GM23338 (cell line): ENCODE measurements around the gene GRIFIN. TPM values are rescaled to one million over a fixed set of nuclear protein-coding genes. Genes with fewer than 3 reads are reported as not detected.

ENCODE experiments used
- ATAC-seq: fragments of 200-7000 bp; cut with Tn5 transposase; 3 replicates; pipeline ENCODE4 v1.9.1; 2020
- DNase-seq: peaks from one replicate; pipeline ENCODE4 v3.0.0-alpha.2; 2015; ENCODE audit warnings: low spot score
- H2AFZ ChIP-seq: fragments of 200-600 bp; sonication (generic); 2 replicates; pipeline ENCODE4 v1.8.0; 2016; ENCODE audit warnings: antibody characterized with exemption, mild to moderate bottlenecking, moderate library complexity
- H3F3A ChIP-seq: fragments of 200-600 bp; sonication (generic); replicated peaks from 2 replicates; pipeline ENCODE4 v1.8.0; 2017; ENCODE audit warnings: antibody characterized with exemption, mixed run types, low read depth
- H3K27ac ChIP-seq: fragments of 200-600 bp; sonication (generic); 2 replicates; pipeline ENCODE4 v1.6.1; 2016; ENCODE audit warnings: low read depth
- H3K27me3 ChIP-seq: fragments of 200-600 bp; sonication (generic); 2 replicates; pipeline ENCODE4 v1.8.0; 2016; ENCODE audit warnings: mild to moderate bottlenecking, mixed run types, moderate library complexity; ENCODE audit not compliant: insufficient read depth
- H3K36me3 ChIP-seq: fragments of 200-600 bp; sonication (generic); 2 replicates; pipeline ENCODE4 v1.8.0; 2016; ENCODE audit warnings: mild to moderate bottlenecking; ENCODE audit not compliant: insufficient read depth
- H3K4me1 ChIP-seq: fragments of 200-600 bp; sonication (generic); 2 replicates; pipeline ENCODE4 v1.8.0; 2016; ENCODE audit warnings: mild to moderate bottlenecking, moderate library complexity; ENCODE audit not compliant: insufficient read depth
- H3K4me2 ChIP-seq: fragments of 200-600 bp; sonication (generic); 2 replicates; pipeline ENCODE4 v1.7.1; 2017; ENCODE audit warnings: mixed run types
- H3K4me3 ChIP-seq: fragments of 200-600 bp; sonication (generic); 2 replicates; pipeline ENCODE4 v1.6.1; 2016; ENCODE audit warnings: mixed run types
- H3K79me2 ChIP-seq: fragments of 200-600 bp; sonication (generic); replicated peaks from 2 replicates; pipeline ENCODE4 v1.8.0; 2017; ENCODE audit warnings: mild to moderate bottlenecking; ENCODE audit not compliant: insufficient read depth
- H3K9me2 ChIP-seq: fragments of 200-600 bp; sonication (generic); 2 replicates; pipeline ENCODE4 v1.8.0; 2017; ENCODE audit not compliant: insufficient read depth
- H4K20me1 ChIP-seq: fragments of 200-600 bp; sonication (generic); replicated peaks from 2 replicates; pipeline ENCODE4 v1.8.0; 2017; ENCODE audit warnings: mild to moderate bottlenecking; ENCODE audit not compliant: insufficient read depth
- H3K27ac Mint-ChIP-seq: 2 replicates; pipeline ENCODE4 v1.8.0; 2020; ENCODE audit warnings: inconsistent platforms, mild to moderate bottlenecking, moderate library complexity, mixed read lengths
- H3K27me3 Mint-ChIP-seq: 3 replicates; pipeline ENCODE4 v1.8.0; 2022; ENCODE audit warnings: low read depth, mild to moderate bottlenecking, moderate library complexity, mixed read lengths, inconsistent platforms; ENCODE audit not compliant: insufficient read depth, poor library complexity
- H3K36me3 Mint-ChIP-seq: 3 replicates; pipeline ENCODE4 v1.8.0; 2021; ENCODE audit warnings: low read depth, mild to moderate bottlenecking, inconsistent platforms, moderate library complexity, mixed read lengths
- H3K4me1 Mint-ChIP-seq: 3 replicates; pipeline ENCODE4 v1.8.0; 2020; ENCODE audit warnings: mild to moderate bottlenecking, inconsistent platforms, mixed read lengths
- H3K4me3 Mint-ChIP-seq: 3 replicates; pipeline ENCODE4 v1.8.0; 2021; ENCODE audit warnings: moderate library complexity, mild to moderate bottlenecking, inconsistent platforms, mixed read lengths
- H3K9me3 Mint-ChIP-seq: 3 replicates; pipeline ENCODE4 v1.8.0; 2020; ENCODE audit warnings: moderate library complexity, mild to moderate bottlenecking, inconsistent platforms, mixed read lengths
- CREB1 ChIP-seq: fragments of 250-450 bp; sonication (Bioruptor Pico); IDR thresholded peaks from 2 replicates; pipeline ENCODE4 v1.5.0; 2020; ENCODE audit warnings: low read depth, mild to moderate bottlenecking, moderate library complexity
- CTCF ChIP-seq, 2 experiments: fragments of 200-600 bp in 1 of 2; sonication (generic) in 1 of 2; conservative IDR thresholded peaks; 2 replicates each; pipeline versions ENCODE4 v1.5.1 to v1.6.1; 2016 to 2017; ENCODE audit warnings: antibody characterized with exemption in 2 of 2, low read depth in 2 of 2, mild to moderate bottlenecking in 2 of 2, moderate library complexity in 1 of 2
- NANOG ChIP-seq: IDR thresholded peaks from 2 replicates; pipeline ENCODE4 v1.6.1; 2016; ENCODE audit warnings: antibody characterized with exemption, borderline replicate concordance
- STAT1 ChIP-seq: IDR thresholded peaks from one replicate; pipeline ENCODE4 v1.6.1; 2016; ENCODE audit warnings: antibody characterized with exemption; ENCODE audit not compliant: unreplicated experiment
- polyA plus RNA-seq: library from polyadenylated mRNA; unstranded; fragments of >200 nt; fragmentation: Nextera tagmentation; extraction: Ambion mirVana; gene quantifications from 2 replicates; pipeline ENCODE4 v1.2.1, GENCODE V29; 2016
- total RNA-seq: library from RNA; depleted of rRNA; stranded (reverse); fragments of >200 nt; shearing (Covaris generic); gene quantifications from 2 replicates; pipeline ENCODE4 v1.2.3, GENCODE V29; 2014
- TF ChIP-seq, protein P1 (sequence below): fragments of 250-450 bp; sonication (Bioruptor Pico); IDR thresholded peaks from 2 replicates; pipeline ENCODE4 v1.5.0; 2020; ENCODE audit warnings: mild to moderate bottlenecking, moderate library complexity

Gene GRIFIN
- total and polyA plus RNA-seq, 2 experiments from 2014 or later, result not detected

GRCh38 chr7:2487586-2488271 is 11.5 kb upstream of the GRIFIN start:
- no peaks in the 10 kb centered on the region for H4K20me1 ChIP-seq
- ATAC-seq, result no peak
- no peak overlapping the region for H3K4me2 ChIP-seq
- H3K36me3 Mint-ChIP-seq, result no peaks in the 10 kb centered on the region; the same call in 1 of the 3 replicates
- no peaks in the 10 kb centered on the region for H3K27me3 ChIP-seq
- DNase-seq, result no peak
- H2AFZ ChIP-seq, result no peak overlapping the region
- no peak overlapping the region for H3K4me3 ChIP-seq
- H3K79me2 ChIP-seq, result no peaks in the 10 kb centered on the region
- no peaks in the 10 kb centered on the region for H3K4me1 Mint-ChIP-seq
- no peaks in the 10 kb centered on the region for H3F3A ChIP-seq
- H3K4me1 ChIP-seq, result no peaks in the 10 kb centered on the region
- H3K36me3 ChIP-seq, result no peaks in the 10 kb centered on the region
- no peaks in the 10 kb centered on the region for H3K9me2 ChIP-seq
- no peak for TF ChIP-seq CREB1 (CRISPR knock-in tag)
- TF ChIP-seq STAT1, result no peak
- no peak for TF ChIP-seq NANOG
- no peak for TF ChIP-seq CTCF (conservative IDR thresholded peaks at IDR 0.05; ENCODE audit: low read depth in 2 of 2)
- TF ChIP-seq, protein P1, sequence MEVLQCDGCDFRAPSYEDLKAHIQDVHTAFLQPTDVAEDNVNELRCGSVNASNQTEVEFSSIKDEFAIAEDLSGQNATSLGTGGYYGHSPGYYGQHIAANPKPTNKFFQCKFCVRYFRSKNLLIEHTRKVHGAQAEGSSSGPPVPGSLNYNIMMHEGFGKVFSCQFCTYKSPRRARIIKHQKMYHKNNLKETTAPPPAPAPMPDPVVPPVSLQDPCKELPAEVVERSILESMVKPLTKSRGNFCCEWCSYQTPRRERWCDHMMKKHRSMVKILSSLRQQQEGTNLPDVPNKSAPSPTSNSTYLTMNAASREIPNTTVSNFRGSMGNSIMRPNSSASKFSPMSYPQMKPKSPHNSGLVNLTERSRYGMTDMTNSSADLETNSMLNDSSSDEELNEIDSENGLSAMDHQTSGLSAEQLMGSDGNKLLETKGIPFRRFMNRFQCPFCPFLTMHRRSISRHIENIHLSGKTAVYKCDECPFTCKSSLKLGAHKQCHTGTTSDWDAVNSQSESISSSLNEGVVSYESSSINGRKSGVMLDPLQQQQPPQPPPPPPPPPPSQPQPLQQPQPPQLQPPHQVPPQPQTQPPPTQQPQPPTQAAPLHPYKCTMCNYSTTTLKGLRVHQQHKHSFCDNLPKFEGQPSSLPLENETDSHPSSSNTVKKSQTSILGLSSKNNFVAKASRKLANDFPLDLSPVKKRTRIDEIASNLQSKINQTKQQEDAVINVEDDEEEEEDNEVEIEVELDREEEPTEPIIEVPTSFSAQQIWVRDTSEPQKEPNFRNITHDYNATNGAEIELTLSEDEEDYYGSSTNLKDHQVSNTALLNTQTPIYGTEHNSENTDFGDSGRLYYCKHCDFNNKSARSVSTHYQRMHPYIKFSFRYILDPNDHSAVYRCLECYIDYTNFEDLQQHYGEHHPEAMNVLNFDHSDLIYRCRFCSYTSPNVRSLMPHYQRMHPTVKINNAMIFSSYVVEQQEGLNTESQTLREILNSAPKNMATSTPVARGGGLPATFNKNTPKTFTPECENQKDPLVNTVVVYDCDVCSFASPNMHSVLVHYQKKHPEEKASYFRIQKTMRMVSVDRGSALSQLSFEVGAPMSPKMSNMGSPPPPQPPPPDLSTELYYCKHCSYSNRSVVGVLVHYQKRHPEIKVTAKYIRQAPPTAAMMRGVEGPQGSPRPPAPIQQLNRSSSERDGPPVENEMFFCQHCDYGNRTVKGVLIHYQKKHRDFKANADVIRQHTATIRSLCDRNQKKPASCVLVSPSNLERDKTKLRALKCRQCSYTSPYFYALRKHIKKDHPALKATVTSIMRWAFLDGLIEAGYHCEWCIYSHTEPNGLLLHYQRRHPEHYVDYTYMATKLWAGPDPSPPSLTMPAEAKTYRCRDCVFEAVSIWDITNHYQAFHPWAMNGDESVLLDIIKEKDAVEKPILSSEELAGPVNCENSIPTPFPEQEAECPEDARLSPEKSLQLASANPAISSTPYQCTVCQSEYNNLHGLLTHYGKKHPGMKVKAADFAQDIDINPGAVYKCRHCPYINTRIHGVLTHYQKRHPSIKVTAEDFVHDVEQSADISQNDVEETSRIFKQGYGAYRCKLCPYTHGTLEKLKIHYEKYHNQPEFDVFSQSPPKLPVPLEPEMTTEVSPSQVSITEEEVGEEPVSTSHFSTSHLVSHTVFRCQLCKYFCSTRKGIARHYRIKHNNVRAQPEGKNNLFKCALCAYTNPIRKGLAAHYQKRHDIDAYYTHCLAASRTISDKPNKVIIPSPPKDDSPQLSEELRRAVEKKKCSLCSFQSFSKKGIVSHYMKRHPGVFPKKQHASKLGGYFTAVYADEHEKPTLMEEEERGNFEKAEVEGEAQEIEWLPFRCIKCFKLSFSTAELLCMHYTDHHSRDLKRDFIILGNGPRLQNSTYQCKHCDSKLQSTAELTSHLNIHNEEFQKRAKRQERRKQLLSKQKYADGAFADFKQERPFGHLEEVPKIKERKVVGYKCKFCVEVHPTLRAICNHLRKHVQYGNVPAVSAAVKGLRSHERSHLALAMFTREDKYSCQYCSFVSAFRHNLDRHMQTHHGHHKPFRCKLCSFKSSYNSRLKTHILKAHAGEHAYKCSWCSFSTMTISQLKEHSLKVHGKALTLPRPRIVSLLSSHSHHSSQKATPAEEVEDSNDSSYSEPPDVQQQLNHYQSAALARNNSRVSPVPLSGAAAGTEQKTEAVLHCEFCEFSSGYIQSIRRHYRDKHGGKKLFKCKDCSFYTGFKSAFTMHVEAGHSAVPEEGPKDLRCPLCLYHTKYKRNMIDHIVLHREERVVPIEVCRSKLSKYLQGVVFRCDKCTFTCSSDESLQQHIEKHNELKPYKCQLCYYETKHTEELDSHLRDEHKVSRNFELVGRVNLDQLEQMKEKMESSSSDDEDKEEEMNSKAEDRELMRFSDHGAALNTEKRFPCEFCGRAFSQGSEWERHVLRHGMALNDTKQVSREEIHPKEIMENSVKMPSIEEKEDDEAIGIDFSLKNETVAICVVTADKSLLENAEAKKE (CRISPR knock-in tag), result no peak
- no peak overlapping the region for H3K4me3 Mint-ChIP-seq
- H3K27ac Mint-ChIP-seq, result no peak overlapping the region
- H3K27ac ChIP-seq, result no peak overlapping the region
- H3K9me3 Mint-ChIP-seq, result peaks cover 8% of the 10 kb centered on the region; the same call in 2 of the 3 replicates
- H3K27me3 Mint-ChIP-seq, result peaks cover 3% of the 10 kb centered on the region
